Memory B cell (primary cell): ENCODE results near the gene SASH3.
A peak's percentile ranks its signal among the peaks of the same experiment; 100 is the strongest.
"Not testable (repeated sequence)": the region's sequence is repeated elsewhere in the genome, so short reads cannot be mapped to it uniquely, and the experiment has no call there.

Source experiments
- ATAC-seq: fragments of 150-1000 bp; cut with Tn5 transposase; 2 replicates; pipeline ENCODE4 v1.10.0; 2021; ENCODE audit warnings: low read depth, mild to moderate bottlenecking, moderate library complexity
- DNase-seq, 2 donors: peaks; one replicate each; pipeline ENCODE4 v3.0.0; 2022; ENCODE audit warnings: low spot score in 2 of 2
- H3K27ac Mint-ChIP-seq: one replicate; pipeline ENCODE4 v1.8.0; 2022; ENCODE audit warnings: mild to moderate bottlenecking, moderate library complexity, mixed read lengths
- H3K27me3 Mint-ChIP-seq: one replicate; pipeline ENCODE4 v1.8.0; 2022; ENCODE audit warnings: mixed read lengths
- H3K36me3 Mint-ChIP-seq: one replicate; pipeline ENCODE4 v1.8.0; 2022; ENCODE audit warnings: mild to moderate bottlenecking, mixed read lengths
- H3K4me1 Mint-ChIP-seq: one replicate; pipeline ENCODE4 v1.8.0; 2022; ENCODE audit warnings: mixed read lengths
- H3K4me3 Mint-ChIP-seq: one replicate; pipeline ENCODE4 v1.8.0; 2022; ENCODE audit warnings: mild to moderate bottlenecking, moderate library complexity, mixed read lengths
- H3K9me3 Mint-ChIP-seq: one replicate; pipeline ENCODE4 v1.8.0; 2022; ENCODE audit warnings: mixed read lengths

SASH3 gene

GRCh38 chrX:129779747-129780146 is at the start of gene SASH3:
TSS of gene SASH3 (plus strand) at chrX:129779949. CDS start at chrX:129780098, 149 bp downstream.
- Mint-ChIP-seq H3K27me3 (no peaks in the 10 kb centered on the region), H3K4me1 (peaks cover 37% of the 10 kb centered on the region), H3K27ac (peak within 1 kb of the TSS; percentile 98), H3K36me3 (peaks cover 17% of the 10 kb centered on the region), H3K4me3 (peak within 1 kb of the TSS; percentile 89), H3K9me3 (no peaks in the 10 kb centered on the region)
- ATAC-seq (peak; percentile 53), DNase-seq (peak in 1 of 2 donors; percentile 68)

- Mint-ChIP-seq H3K9me3 (no peaks in the 10 kb centered on the region), H3K4me1 (peaks cover 27% of the 10 kb centered on the region), H3K4me3 (no peak overlapping the region), H3K27ac (no peak overlapping the region), H3K36me3 (no peaks in the 10 kb centered on the region), H3K27me3 (no peaks in the 10 kb centered on the region)
- no peak for ATAC-seq
- no peak for DNase-seq
Observed at GRCh38 chrX:129731228-129731627, 48.5 kb upstream of the SASH3 start.

- H3K4me3 Mint-ChIP-seq: no peak overlapping the region
- no peak overlapping the region for H3K27ac Mint-ChIP-seq
- peak; percentile 41 for ATAC-seq
- no peaks in the 10 kb centered on the region for H3K36me3 Mint-ChIP-seq
- no peaks in the 10 kb centered on the region for H3K9me3 Mint-ChIP-seq
- H3K27me3 Mint-ChIP-seq: no peaks in the 10 kb centered on the region
- peaks cover 22% of the 10 kb centered on the region for H3K4me1 Mint-ChIP-seq
- no peak for DNase-seq
Observed at GRCh38 chrX:129732857-129733256, 46.9 kb upstream of the SASH3 start.

GRCh38 chrX:129733335-129733734 is 46.4 kb upstream of the SASH3 start:
- H3K27me3 Mint-ChIP-seq: no peaks in the 10 kb centered on the region
- no peak for DNase-seq
- no peaks in the 10 kb centered on the region for H3K9me3 Mint-ChIP-seq
- H3K4me1 Mint-ChIP-seq: peaks cover 27% of the 10 kb centered on the region
- no peak overlapping the region for H3K27ac Mint-ChIP-seq
- no peaks in the 10 kb centered on the region for H3K36me3 Mint-ChIP-seq
- H3K4me3 Mint-ChIP-seq: no peak overlapping the region
- ATAC-seq: no peak

GRCh38 chrX:129736491-129736890 is 43.3 kb upstream of the SASH3 start:
- Mint-ChIP-seq H3K4me1 (peaks cover 19% of the 10 kb centered on the region), H3K9me3 (no peaks in the 10 kb centered on the region), H3K27ac (no peak overlapping the region), H3K4me3 (no peak overlapping the region), H3K36me3 (no peaks in the 10 kb centered on the region), H3K27me3 (no peaks in the 10 kb centered on the region)
- DNase-seq (no peak), ATAC-seq (no peak)

GRCh38 chrX:129737916-129738315 is 41.8 kb upstream of the SASH3 start:
- Mint-ChIP-seq H3K36me3 (no peaks in the 10 kb centered on the region), H3K27ac (peak overlapping the region; percentile 82), H3K27me3 (no peaks in the 10 kb centered on the region), H3K4me1 (peaks cover 13% of the 10 kb centered on the region), H3K4me3 (no peak overlapping the region), H3K9me3 (no peaks in the 10 kb centered on the region)
- peak in 1 of 2 donors; percentile 16 for DNase-seq
- peak; percentile 88 for ATAC-seq

GRCh38 chrX:129738466-129739308 is 41.1 kb upstream of the SASH3 start, which contains the start of gene XPNPEP2:
TSS of gene XPNPEP2 (plus strand) at chrX:129738979. CDS start at chrX:129739214, 235 bp downstream.
- H3K4me1 Mint-ChIP-seq: peaks cover 13% of the 10 kb centered on the region
- no peak for DNase-seq
- H3K27me3 Mint-ChIP-seq: no peaks in the 10 kb centered on the region

GRCh38 chrX:129739578-129739977 is 40.2 kb upstream of the SASH3 start:
- DNase-seq (no peak), ATAC-seq (no peak)
- Mint-ChIP-seq H3K27ac (peak overlapping the region; percentile 35), H3K9me3 (no peaks in the 10 kb centered on the region), H3K4me1 (peaks cover 13% of the 10 kb centered on the region), H3K27me3 (no peaks in the 10 kb centered on the region), H3K4me3 (no peak overlapping the region), H3K36me3 (no peaks in the 10 kb centered on the region)

More at GRCh38 chrX:129738466-129739308, 41.1 kb upstream of the SASH3 start, which contains the start of gene XPNPEP2:
- no peak for ATAC-seq
- Mint-ChIP-seq H3K36me3 (no peaks in the 10 kb centered on the region), H3K27ac (peak within 1 kb of the TSS; percentile 82), H3K9me3 (no peaks in the 10 kb centered on the region), H3K4me3 (no peak within 1 kb of the TSS)

GRCh38 chrX:129741880-129742758 is 37.6 kb upstream of the SASH3 start:
- H3K36me3 Mint-ChIP-seq: no peaks in the 10 kb centered on the region
- DNase-seq (no peak), ATAC-seq (no peak)
- H3K4me1 Mint-ChIP-seq: peaks cover 13% of the 10 kb centered on the region
- H3K27me3 Mint-ChIP-seq: no peaks in the 10 kb centered on the region
- H3K27ac Mint-ChIP-seq: no peak overlapping the region
- no peaks in the 10 kb centered on the region for H3K9me3 Mint-ChIP-seq
- H3K4me3 Mint-ChIP-seq: no peak overlapping the region

- H3K27me3 Mint-ChIP-seq, H3K9me3 Mint-ChIP-seq, H3K27ac Mint-ChIP-seq, H3K36me3 Mint-ChIP-seq, ATAC-seq, DNase-seq, H3K4me3 Mint-ChIP-seq: not testable (repeated sequence)
- peaks cover 13% of the 10 kb centered on the region for H3K4me1 Mint-ChIP-seq
Observed at GRCh38 chrX:129742759-129743152, 37.0 kb upstream of the SASH3 start.

- ATAC-seq: no peak
- H3K27ac Mint-ChIP-seq: no peak overlapping the region
- H3K9me3 Mint-ChIP-seq: no peaks in the 10 kb centered on the region
Observed at GRCh38 chrX:129743821-129744220, 35.9 kb upstream of the SASH3 start.

GRCh38 chrX:129744861-129745321 is 34.9 kb upstream of the SASH3 start:
- no peaks in the 10 kb centered on the region for H3K36me3 Mint-ChIP-seq
- no peak for ATAC-seq
- no peaks in the 10 kb centered on the region for H3K27me3 Mint-ChIP-seq
- H3K4me1 Mint-ChIP-seq: peaks cover 5% of the 10 kb centered on the region
- no peak for DNase-seq
- no peaks in the 10 kb centered on the region for H3K9me3 Mint-ChIP-seq
- no peak overlapping the region for H3K27ac Mint-ChIP-seq
- H3K4me3 Mint-ChIP-seq: no peak overlapping the region

More at GRCh38 chrX:129743821-129744220, 35.9 kb upstream of the SASH3 start:
- Mint-ChIP-seq H3K4me3 (no peak overlapping the region), H3K4me1 (peaks cover 5% of the 10 kb centered on the region), H3K27me3 (no peaks in the 10 kb centered on the region), H3K36me3 (no peaks in the 10 kb centered on the region)
- DNase-seq: no peak

GRCh38 chrX:129746557-129747470 is 32.9 kb upstream of the SASH3 start:
- H3K27ac Mint-ChIP-seq: no peak overlapping the region
- peaks cover 5% of the 10 kb centered on the region for H3K4me1 Mint-ChIP-seq
- H3K9me3 Mint-ChIP-seq: no peaks in the 10 kb centered on the region
- H3K36me3 Mint-ChIP-seq: no peaks in the 10 kb centered on the region
- H3K4me3 Mint-ChIP-seq: no peak overlapping the region
- DNase-seq (no peak), ATAC-seq (no peak)
- no peaks in the 10 kb centered on the region for H3K27me3 Mint-ChIP-seq
